K562 (cell line): ENCODE measurements around the gene CTIF.

ENCODE experiments used
- CEBPB ChIP-seq: fragments of 450-650 bp; IDR thresholded peaks from 2 replicates; pipeline ENCODE4 v1.6.1; 2016; ENCODE audit warnings: missing genetic modification characterization, missing compliant biosample characterization
- CHD7 ChIP-seq: fragments of 200-600 bp; sonication (generic); IDR thresholded peaks from one replicate; pipeline ENCODE4 v1.6.1; 2012; ENCODE audit warnings: mild to moderate bottlenecking, low read depth, low read length, inconsistent platforms
- CTCF ChIP-seq, 3 experiments: IDR thresholded peaks in 2 of 3; conservative IDR thresholded peaks in 1 of 3; 2 replicates each; pipeline ENCODE4 v1.5.1; 2011 to 2012; ENCODE audit warnings: low read length in 3 of 3, mild to moderate bottlenecking in 3 of 3, control low read depth in 2 of 3, improper control_type of control experiment in 1 of 3, inconsistent platforms in 1 of 3, low read depth in 1 of 3, mixed read lengths in 1 of 3, moderate library complexity in 1 of 3; ENCODE audit not compliant: insufficient read depth in 2 of 3
- MAFK ChIP-seq: IDR thresholded peaks from 2 replicates; pipeline ENCODE4 v1.6.1; 2011; ENCODE audit warnings: low read length, improper control_type of control experiment
- NCOA2 ChIP-seq, 2 experiments: fragments of 450-650 bp; IDR thresholded peaks; 2 replicates each; pipeline ENCODE4 v1.6.1; 2018; ENCODE audit warnings: mild to moderate bottlenecking in 2 of 2, moderate library complexity in 1 of 2; ENCODE audit not compliant: partially characterized antibody in 2 of 2
- POLR2A ChIP-seq: fragments of 450-650 bp; conservative IDR thresholded peaks from 2 replicates; pipeline ENCODE4 v1.6.1; 2016
- U2AF1 ChIP-seq: fragments of 200-400 bp; formaldehyde crosslinking; optimal IDR thresholded peaks from 2 replicates; pipeline ENCODE3; 2017; ENCODE audit warnings: mild to moderate bottlenecking, low read depth, low read length, moderate library complexity
- ZBTB9 ChIP-seq: fragments of 450-650 bp; formaldehyde crosslinking; IDR thresholded peaks from 2 replicates; pipeline ENCODE4 v1.4.0; 2020; ENCODE audit warnings: mild to moderate bottlenecking, moderate library complexity
- ZNF24 ChIP-seq: fragments of 450-650 bp; IDR thresholded peaks from 2 replicates; pipeline ENCODE4 v1.6.1; 2016
- TF ChIP-seq, protein P1 (sequence below): IDR thresholded peaks from 2 replicates; pipeline ENCODE4 v1.6.1; 2012; ENCODE audit warnings: low read depth, low read length, improper control_type of control experiment, borderline replicate concordance

- no peak for TF ChIP-seq POLR2A
- TF ChIP-seq, protein P1, sequence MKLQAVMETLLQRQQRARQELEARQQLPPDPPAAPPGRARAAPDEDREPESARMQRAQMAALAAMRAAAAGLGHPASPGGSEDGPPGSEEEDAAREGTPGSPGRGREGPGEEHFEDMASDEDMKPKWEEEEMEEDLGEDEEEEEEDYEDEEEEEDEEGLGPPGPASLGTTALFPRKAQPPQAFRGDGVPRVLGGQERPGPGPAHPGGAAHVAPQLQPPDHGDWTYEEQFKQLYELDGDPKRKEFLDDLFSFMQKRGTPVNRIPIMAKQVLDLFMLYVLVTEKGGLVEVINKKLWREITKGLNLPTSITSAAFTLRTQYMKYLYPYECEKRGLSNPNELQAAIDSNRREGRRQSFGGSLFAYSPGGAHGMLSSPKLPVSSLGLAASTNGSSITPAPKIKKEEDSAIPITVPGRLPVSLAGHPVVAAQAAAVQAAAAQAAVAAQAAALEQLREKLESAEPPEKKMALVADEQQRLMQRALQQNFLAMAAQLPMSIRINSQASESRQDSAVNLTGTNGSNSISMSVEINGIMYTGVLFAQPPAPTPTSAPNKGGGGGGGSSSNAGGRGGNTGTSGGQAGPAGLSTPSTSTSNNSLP = no peak
- TF ChIP-seq MAFK = no peak
- no peak for TF ChIP-seq ZBTB9
- no peak for TF ChIP-seq U2AF1
- TF ChIP-seq CEBPB (tag) = no peak
- TF ChIP-seq CTCF (IDR thresholded peaks at IDR 0.05 in 2 of 3, conservative IDR thresholded peaks at IDR 0.05 in 1 of 3; ENCODE audit: insufficient read depth in 2 of 3, low read depth in 1 of 3, low read length in 3 of 3) = no peak
- no peak for TF ChIP-seq CHD7
- no peak for TF ChIP-seq NCOA2 (IDR thresholded peaks at IDR 0.05; ENCODE audit: partially characterized antibody in 2 of 2)
- no peak for TF ChIP-seq ZNF24
Measured at GRCh38 chr18:48670751-48671560, 132.1 kb downstream of the CTIF start.
